ENCODE results near the gene VDR.

The VDR gene

GRCh38 chr12:47904713-47905709, at the start of gene VDR:
VDR (minus strand) TSS chr12:47904994; CDS start chr12:47879113, 25,881 bp downstream.
- no peak for TF ChIP-seq ZNF8 (CRISPR knock-in tag; IDR thresholded peaks at IDR 0.05)
- no peak for TF ChIP-seq ESRRG (CRISPR knock-in tag; IDR thresholded peaks at IDR 0.05)
- ATAC-seq = peak; percentile 86

- ATAC-seq = no peak
- no peak for TF ChIP-seq TSHZ2 (CRISPR knock-in tag; IDR thresholded peaks at IDR 0.05)
- no peak for TF ChIP-seq ESRRG (CRISPR knock-in tag; IDR thresholded peaks at IDR 0.05)
- TF ChIP-seq CSDC2 (CRISPR knock-in tag; IDR thresholded peaks at IDR 0.05) = no peak
- TF ChIP-seq CSRNP3 (CRISPR knock-in tag; IDR thresholded peaks at IDR 0.05) = no peak
- TF ChIP-seq TOX (CRISPR knock-in tag; IDR thresholded peaks at IDR 0.05; ENCODE audit: borderline replicate concordance) = no peak
- TF ChIP-seq OSR1 (CRISPR knock-in tag; IDR thresholded peaks at IDR 0.05) = no peak
- TF ChIP-seq BACH2 (CRISPR knock-in tag; IDR thresholded peaks at IDR 0.05; ENCODE audit: borderline replicate concordance) = no peak
- TF ChIP-seq ZFP3 (CRISPR knock-in tag; IDR thresholded peaks at IDR 0.05) = no peak
- TF ChIP-seq ZNF565 (CRISPR knock-in tag; conservative IDR thresholded peaks at IDR 0.05; ENCODE audit: low read depth) = no peak
- no peak for TF ChIP-seq ZFP30 (CRISPR knock-in tag; IDR thresholded peaks at IDR 0.05)
- TF ChIP-seq PPARA (CRISPR knock-in tag; IDR thresholded peaks at IDR 0.05; ENCODE audit: borderline replicate concordance) = no peak
- no peak for TF ChIP-seq TCF4 (CRISPR knock-in tag; IDR thresholded peaks at IDR 0.05; ENCODE audit: borderline replicate concordance)
- no peak for TF ChIP-seq GLIS3 (CRISPR knock-in tag; IDR thresholded peaks at IDR 0.05)
- no peak for TF ChIP-seq ZC3H10 (CRISPR knock-in tag; IDR thresholded peaks at IDR 0.05)
- TF ChIP-seq ZNF70 (CRISPR knock-in tag; IDR thresholded peaks at IDR 0.05) = no peak
- no peak for TF ChIP-seq ZNF8 (CRISPR knock-in tag; IDR thresholded peaks at IDR 0.05)
- no peak for TF ChIP-seq ISL1 (CRISPR knock-in tag; IDR thresholded peaks at IDR 0.05)
- no peak for TF ChIP-seq SNAI2 (CRISPR knock-in tag; IDR thresholded peaks at IDR 0.05)
Measured at GRCh38 chr12:47954058-47954457, 49.3 kb upstream of the VDR start.

DNA sequence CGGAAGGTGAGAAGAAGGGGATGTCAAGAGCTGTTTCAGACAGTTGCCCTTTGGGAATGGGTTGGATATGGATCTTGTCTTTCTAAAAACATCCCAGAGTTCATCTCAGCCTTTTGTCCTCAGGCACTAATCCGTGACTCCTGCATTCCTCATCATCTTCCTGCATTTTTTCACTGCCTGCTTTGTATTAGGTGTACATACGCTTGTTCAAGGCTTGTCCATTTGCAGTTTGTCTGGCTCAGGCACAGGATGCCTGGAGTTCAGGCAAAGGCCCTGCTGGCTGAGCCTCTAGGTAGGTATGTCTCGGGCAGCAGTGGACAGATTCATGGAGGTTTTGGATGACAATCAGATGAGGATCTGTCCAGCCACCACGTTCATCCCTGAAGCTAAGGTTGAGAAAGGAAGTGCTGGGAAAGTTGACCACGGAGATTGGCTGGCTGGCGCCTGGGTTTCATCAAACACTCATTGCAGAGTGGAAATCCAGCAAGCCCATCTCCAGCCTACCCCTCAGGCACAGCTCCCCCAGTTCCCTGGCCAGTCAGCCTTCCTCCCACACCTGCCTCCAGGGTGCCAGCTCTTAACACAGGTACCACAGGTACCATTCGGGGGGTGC, 46.2 kb upstream of the VDR start:
- ATAC-seq = no peak
- TF ChIP-seq TSHZ2 (CRISPR knock-in tag; IDR thresholded peaks at IDR 0.05) = no peak
- TF ChIP-seq CSDC2 (CRISPR knock-in tag; IDR thresholded peaks at IDR 0.05) = no peak
- no peak for TF ChIP-seq ZNF565 (CRISPR knock-in tag; conservative IDR thresholded peaks at IDR 0.05; ENCODE audit: low read depth)
- no peak for TF ChIP-seq ZNF8 (CRISPR knock-in tag; IDR thresholded peaks at IDR 0.05)
